ENCODE results near the gene TSPYL1.
"Not testable (repeated sequence)": the region's sequence is repeated elsewhere in the genome, so short reads cannot be mapped to it uniquely, and the experiment has no call there.

Gene TSPYL1

DNA sequence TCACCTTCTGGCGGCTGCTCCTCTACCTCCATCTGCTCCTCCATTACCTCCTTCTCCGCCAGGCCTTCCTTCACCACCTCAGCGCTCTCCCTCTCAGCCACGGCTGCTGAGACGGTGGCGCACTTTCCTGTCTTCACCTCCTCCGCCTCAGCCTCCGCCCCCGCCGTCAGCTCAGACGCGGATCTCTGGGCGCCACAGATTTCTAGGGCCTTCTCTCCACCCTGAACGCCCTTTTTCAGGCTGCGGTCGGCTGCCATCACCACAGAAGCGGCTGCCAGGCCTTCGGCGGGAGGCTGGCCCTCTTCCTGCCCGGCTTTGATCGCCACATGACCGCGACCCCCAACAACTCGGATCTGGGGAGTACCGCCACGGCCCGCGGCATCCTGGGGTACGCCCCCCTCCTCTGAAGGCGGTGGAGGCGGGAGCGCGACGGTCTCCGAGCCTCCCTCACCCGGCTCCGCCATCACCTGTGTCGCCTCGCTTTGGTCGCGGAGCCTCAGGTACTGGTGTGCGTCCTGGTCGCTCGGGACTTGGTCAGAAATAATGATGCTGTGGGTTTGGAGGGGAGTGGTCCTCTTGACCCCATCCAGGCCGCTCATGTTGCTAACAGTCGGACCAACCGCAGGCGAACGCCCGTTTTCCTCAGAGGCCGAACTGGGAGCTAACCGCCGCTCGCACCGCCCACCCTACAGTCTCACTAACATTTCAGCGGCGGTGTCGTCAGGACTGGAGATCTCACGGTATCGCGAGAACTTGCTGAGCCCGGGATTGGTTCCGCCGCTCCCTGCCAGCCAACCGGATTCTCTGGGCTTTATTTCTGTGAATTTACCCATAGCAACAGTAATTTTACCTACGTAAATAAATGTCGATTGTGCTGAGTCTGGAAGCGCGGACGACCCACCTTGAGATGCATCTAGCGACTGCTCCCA is at the start of gene TSPYL1:
Gene TSPYL1, minus strand, starts transcription at position 699 of the 929 bp plus-strand sequence. Its CDS starts 100 bp downstream, at position 599.
- peak; percentile 97 for DNase-seq (ENCODE audit: low read depth)
- TF ChIP-seq, protein P1, sequence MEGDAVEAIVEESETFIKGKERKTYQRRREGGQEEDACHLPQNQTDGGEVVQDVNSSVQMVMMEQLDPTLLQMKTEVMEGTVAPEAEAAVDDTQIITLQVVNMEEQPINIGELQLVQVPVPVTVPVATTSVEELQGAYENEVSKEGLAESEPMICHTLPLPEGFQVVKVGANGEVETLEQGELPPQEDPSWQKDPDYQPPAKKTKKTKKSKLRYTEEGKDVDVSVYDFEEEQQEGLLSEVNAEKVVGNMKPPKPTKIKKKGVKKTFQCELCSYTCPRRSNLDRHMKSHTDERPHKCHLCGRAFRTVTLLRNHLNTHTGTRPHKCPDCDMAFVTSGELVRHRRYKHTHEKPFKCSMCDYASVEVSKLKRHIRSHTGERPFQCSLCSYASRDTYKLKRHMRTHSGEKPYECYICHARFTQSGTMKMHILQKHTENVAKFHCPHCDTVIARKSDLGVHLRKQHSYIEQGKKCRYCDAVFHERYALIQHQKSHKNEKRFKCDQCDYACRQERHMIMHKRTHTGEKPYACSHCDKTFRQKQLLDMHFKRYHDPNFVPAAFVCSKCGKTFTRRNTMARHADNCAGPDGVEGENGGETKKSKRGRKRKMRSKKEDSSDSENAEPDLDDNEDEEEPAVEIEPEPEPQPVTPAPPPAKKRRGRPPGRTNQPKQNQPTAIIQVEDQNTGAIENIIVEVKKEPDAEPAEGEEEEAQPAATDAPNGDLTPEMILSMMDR (IDR thresholded peaks at IDR 0.05; ENCODE audit: insufficient read depth, low read depth, low read length, missing control alignments): peak; percentile 1

DNA sequence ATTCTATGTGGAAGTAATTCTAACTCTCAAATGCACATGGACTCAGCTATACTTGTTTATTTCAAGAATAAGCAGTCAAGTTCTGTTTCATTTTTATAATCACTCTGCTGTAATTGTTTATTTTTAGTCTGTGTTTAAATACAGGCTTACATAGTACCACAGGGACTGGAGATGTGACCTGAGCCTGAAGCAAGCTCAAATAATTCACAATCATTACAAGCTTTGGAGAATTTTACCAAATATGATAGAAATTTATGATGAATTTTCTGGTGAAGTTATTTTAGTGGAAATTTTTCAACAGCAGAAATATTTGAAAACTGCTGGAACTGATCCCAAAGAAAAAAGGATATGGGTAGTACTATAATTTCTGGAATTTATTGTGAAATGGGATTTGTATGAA is 49.4 kb upstream of the TSPYL1 start:
- no peak for DNase-seq (ENCODE audit: low read depth)
- TF ChIP-seq, protein P1 (IDR thresholded peaks at IDR 0.05; ENCODE audit: insufficient read depth, low read depth, low read length, missing control alignments): no peak
- no peak overlapping the region for H3K4me3 ChIP-seq (ENCODE audit: low read length)

More for the DNA sequence above, at the start of gene TSPYL1:
- H3K4me3 ChIP-seq (ENCODE audit: low read length): peak within 1 kb of the TSS; percentile 63

DNA sequence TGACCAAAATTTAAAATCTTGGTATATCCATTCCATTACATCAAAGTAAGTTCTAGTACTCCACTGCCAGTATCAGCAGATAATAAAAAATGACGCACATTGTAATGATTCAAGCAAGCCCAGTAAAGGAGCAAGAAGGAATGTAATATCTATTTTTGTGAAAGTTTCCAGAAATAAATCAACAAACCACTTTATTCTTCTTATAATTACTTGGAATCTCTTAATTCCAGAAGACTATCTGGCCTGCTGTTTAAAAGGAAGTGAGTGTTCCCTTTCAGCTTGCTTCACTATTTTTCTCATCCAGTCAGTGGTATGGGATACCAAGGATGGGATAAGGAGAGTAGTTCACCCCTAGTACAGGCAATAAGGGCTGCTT is 48.8 kb upstream of the TSPYL1 start:
- TF ChIP-seq, protein P1 (IDR thresholded peaks at IDR 0.05; ENCODE audit: insufficient read depth, low read depth, low read length, missing control alignments): no peak
- DNase-seq (ENCODE audit: low read depth): no peak
- H3K4me3 ChIP-seq (ENCODE audit: low read length): no peak overlapping the region

DNA sequence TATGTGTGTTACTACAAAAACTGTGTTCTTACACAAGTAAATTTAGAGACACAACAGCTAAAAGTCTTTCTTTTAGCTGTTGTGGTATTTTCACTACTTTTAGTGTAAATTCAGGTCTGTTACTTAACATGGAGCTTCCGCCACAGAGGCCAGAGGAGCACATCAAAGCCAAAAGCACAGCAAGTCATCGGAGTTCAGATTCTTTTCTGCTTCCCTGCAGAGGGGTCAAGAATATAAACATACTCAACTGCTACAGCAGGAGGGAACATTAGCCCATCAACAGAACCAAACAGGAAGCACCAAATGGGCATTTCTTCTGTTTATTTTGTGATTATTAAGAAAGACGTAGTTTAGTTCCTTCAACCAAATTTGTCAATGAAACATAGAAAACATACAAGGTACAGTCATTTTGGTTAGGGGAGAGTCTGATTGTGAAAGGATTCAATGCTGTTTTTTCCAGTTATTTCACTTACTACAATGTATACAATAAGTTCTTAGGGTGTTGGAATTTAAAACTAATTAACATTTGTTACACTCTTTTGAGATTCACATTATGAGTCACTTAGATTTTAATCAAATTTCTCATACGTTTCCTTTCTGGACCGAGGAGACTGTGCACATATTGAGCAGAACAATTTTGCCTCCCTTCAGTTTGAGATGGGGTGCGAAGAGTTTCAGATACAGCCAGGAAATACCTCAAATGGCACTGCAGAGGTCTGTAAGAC is 48.2 kb upstream of the TSPYL1 start:
- TF ChIP-seq, protein P1 (IDR thresholded peaks at IDR 0.05; ENCODE audit: insufficient read depth, low read depth, low read length, missing control alignments): no peak
- no peak for DNase-seq (ENCODE audit: low read depth)

DNA sequence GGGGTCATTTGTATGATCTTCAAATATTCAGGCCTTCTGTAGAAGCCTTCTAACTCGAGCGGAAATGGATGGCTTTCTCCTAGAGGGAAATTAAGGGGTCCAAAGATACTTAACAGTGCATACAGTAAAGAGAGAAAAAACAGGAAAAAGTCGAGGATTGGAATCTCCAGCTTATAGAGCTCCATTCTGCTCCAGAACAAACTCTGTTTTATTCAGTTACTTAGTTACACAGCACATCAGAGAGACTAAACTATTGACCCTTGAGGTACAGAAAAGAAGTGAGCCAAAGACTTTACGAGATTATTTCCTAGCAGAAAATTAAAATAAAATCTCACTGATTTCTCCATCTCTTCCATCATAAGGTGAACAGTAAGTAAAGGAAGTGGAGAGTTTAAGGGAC is 47.3 kb upstream of the TSPYL1 start:
- DNase-seq (ENCODE audit: low read depth): no peak
- H3K4me3 ChIP-seq (ENCODE audit: low read length): no peak overlapping the region
- TF ChIP-seq, protein P1 (IDR thresholded peaks at IDR 0.05; ENCODE audit: insufficient read depth, low read depth, low read length, missing control alignments): no peak

More for the DNA sequence above, 48.2 kb upstream of the TSPYL1 start:
- no peak overlapping the region for H3K4me3 ChIP-seq (ENCODE audit: low read length)

DNA sequence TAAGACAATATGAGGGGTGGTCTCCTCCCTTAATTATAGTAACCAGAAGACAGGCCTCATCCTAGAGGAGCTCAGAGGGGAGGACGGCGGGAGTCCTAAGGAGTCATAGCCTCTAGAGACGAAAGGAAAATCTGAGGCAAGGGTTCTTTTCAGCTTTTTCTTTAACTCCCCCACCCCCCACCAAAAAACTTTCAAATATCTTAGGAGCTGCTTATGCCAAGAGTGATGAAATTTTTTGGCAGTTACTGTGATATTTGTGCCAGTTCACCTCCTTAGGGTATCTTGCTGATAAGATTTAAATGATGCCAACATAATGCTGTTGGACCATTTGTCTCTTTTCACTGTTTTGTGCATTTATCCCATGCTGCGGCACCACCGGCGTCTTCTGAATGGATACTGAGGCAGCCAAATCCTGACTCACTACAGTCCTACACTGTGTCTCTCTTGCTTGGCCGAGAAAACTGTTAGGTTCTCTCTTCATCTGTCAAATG is 46.5 kb upstream of the TSPYL1 start:
- H3K4me3 ChIP-seq (ENCODE audit: low read length): no peak overlapping the region
- TF ChIP-seq, protein P1 (IDR thresholded peaks at IDR 0.05; ENCODE audit: insufficient read depth, low read depth, low read length, missing control alignments): no peak
- no peak for DNase-seq (ENCODE audit: low read depth)

DNA sequence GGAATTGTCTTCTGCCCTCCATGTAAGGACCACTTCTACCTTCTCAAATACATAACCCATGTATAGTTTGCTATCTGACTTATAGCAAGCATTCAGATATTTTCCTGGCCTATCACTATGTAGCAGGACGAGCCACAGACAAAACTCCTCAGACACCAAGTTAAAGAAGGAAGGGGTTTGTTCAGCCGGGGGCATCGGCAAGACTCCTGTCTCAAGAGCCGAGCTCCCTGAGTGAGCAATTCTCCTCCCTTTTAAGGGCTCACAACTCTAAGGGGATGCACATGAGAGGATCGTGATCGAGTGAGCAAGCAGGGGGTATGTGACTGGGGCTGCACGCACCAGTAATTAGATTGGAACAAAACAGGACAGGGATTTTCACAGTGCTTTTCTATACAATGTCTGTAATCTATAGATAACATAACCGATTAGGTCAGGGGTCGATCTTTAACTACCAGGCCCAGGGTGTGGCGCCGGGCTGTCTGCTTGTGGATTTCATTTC is 46.0 kb upstream of the TSPYL1 start:
- not testable (repeated sequence) for H3K4me3 ChIP-seq (ENCODE audit: low read length); DNase-seq (ENCODE audit: low read depth)

All from epithelial cell of esophagus (primary cell).